CD14-positive monocyte (primary cell): ENCODE data around the gene GAREM1. TPM values are rescaled to one million over a fixed set of nuclear protein-coding genes. Genes with fewer than 3 reads are reported as not detected.

Experiments
- DNase-seq, 3 donors: peaks; one replicate each; pipeline ENCODE4 v3.0.0-alpha.2; 2011 to 2022
- H2AFZ ChIP-seq: 2 replicates; pipeline ENCODE4 v1.6.0; 2012; ENCODE audit warnings: mild to moderate bottlenecking, low read depth, low read length, inconsistent platforms; ENCODE audit not compliant: insufficient read depth, poor library complexity, severe bottlenecking
- H3K27ac ChIP-seq, 2 donors: 1 replicate in 1 of 2; 2 replicates in 1 of 2; pipeline ENCODE4 v1.5.1; 2012 to 2013; ENCODE audit warnings: low read length in 2 of 2, control low read depth in 1 of 2, inconsistent platforms in 1 of 2, low read depth in 1 of 2, mild to moderate bottlenecking in 1 of 2
- H3K27me3 ChIP-seq, 2 donors: one replicate each; pipeline versions ENCODE4 v1.6.0 to v1.6.1; 2011 to 2013; ENCODE audit warnings: low read length in 2 of 2; ENCODE audit not compliant: control insufficient read depth in 2 of 2, insufficient read depth in 2 of 2
- H3K36me3 ChIP-seq, 2 donors: replicated peaks in 1 of 2; 1 replicate in 1 of 2; 2 replicates in 1 of 2; pipeline versions ENCODE4 v1.5.1 to v1.6.1; 2012 to 2013; ENCODE audit warnings: low read length in 2 of 2, control low read depth in 1 of 2, inconsistent platforms in 1 of 2, mild to moderate bottlenecking in 1 of 2; ENCODE audit not compliant: insufficient read depth in 2 of 2, control insufficient read depth in 1 of 2
- H3K4me1 ChIP-seq, 2 donors: 1 replicate in 1 of 2; 2 replicates in 1 of 2; pipeline versions ENCODE4 v1.5.1 to v1.6.1; 2012 to 2013; ENCODE audit warnings: low read length in 2 of 2, control low read depth in 1 of 2, inconsistent platforms in 1 of 2, mild to moderate bottlenecking in 1 of 2, moderate library complexity in 1 of 2; ENCODE audit not compliant: insufficient read depth in 2 of 2, control insufficient read depth in 1 of 2
- H3K4me2 ChIP-seq: replicated peaks from 2 replicates; pipeline ENCODE3; 2012; ENCODE audit warnings: low read length, moderate library complexity, mild to moderate bottlenecking; ENCODE audit not compliant: poor library complexity, severe bottlenecking; ENCODE audit errors: extremely low read depth
- H3K4me3 ChIP-seq, 3 experiments: fragments of 200-600 bp in 1 of 3; sonication (generic) in 1 of 3; replicated peaks in 1 of 3; 1 replicate in 2 of 3; 2 replicates in 1 of 3; pipeline ENCODE4 v1.5.1; 2011 to 2013; ENCODE audit warnings: low read length in 3 of 3, mild to moderate bottlenecking in 3 of 3, control low read depth in 2 of 3, low read depth in 2 of 3, inconsistent platforms in 1 of 3, moderate library complexity in 1 of 3
- H3K79me2 ChIP-seq: 2 replicates; pipeline ENCODE4 v1.6.0; 2012; ENCODE audit warnings: mild to moderate bottlenecking, control low read depth, inconsistent platforms, low read length, moderate library complexity; ENCODE audit not compliant: insufficient read depth
- H3K9ac ChIP-seq: 2 replicates; pipeline ENCODE4 v1.6.0; 2017; ENCODE audit warnings: low read length, mild to moderate bottlenecking; ENCODE audit not compliant: insufficient read depth, poor library complexity, severe bottlenecking
- H3K9me3 ChIP-seq, 2 donors: replicated peaks in 1 of 2; 1 replicate in 1 of 2; 2 replicates in 1 of 2; pipeline versions ENCODE4 v1.5.1 to v1.6.1; 2012 to 2013; ENCODE audit warnings: low read length in 2 of 2, control low read depth in 1 of 2; ENCODE audit not compliant: control insufficient read depth in 1 of 2, insufficient read depth in 1 of 2
- H4K20me1 ChIP-seq: 2 replicates; pipeline ENCODE4 v1.6.0; 2012; ENCODE audit warnings: mild to moderate bottlenecking, low read length, control low read depth, moderate library complexity; ENCODE audit not compliant: insufficient read depth
- H3K27ac Mint-ChIP-seq, 7 donors: one replicate each; pipeline ENCODE4 v1.8.0; 2020; ENCODE audit warnings: mild to moderate bottlenecking in 7 of 7, mixed read lengths in 7 of 7, moderate library complexity in 6 of 7, inconsistent platforms in 2 of 7
- H3K27me3 Mint-ChIP-seq, 3 donors: one replicate each; pipeline ENCODE4 v1.8.0; 2021 to 2022; ENCODE audit warnings: low read depth in 3 of 3, mild to moderate bottlenecking in 3 of 3, mixed read lengths in 3 of 3, moderate library complexity in 3 of 3, inconsistent platforms in 1 of 3
- H3K36me3 Mint-ChIP-seq, 2 donors: one replicate each; pipeline ENCODE4 v1.8.0; 2020; ENCODE audit warnings: mixed read lengths in 2 of 2, inconsistent platforms in 1 of 2, mild to moderate bottlenecking in 1 of 2
- H3K4me1 Mint-ChIP-seq: one replicate; pipeline ENCODE4 v1.8.0; 2020; ENCODE audit warnings: mild to moderate bottlenecking, mixed read lengths
- H3K4me3 Mint-ChIP-seq, 2 donors: one replicate each; pipeline ENCODE4 v1.8.0; 2020; ENCODE audit warnings: mild to moderate bottlenecking in 2 of 2, mixed read lengths in 2 of 2, moderate library complexity in 1 of 2
- H3K9me3 Mint-ChIP-seq, 7 donors: one replicate each; pipeline ENCODE4 v1.8.0; 2020 to 2022; ENCODE audit warnings: mixed read lengths in 7 of 7, mild to moderate bottlenecking in 6 of 7, moderate library complexity in 6 of 7, inconsistent platforms in 2 of 7
- WGBS: methylation state at CpG from one replicate; pipeline ENCODE4 v1.1.5; 2013; ENCODE audit warnings: missing lambda C conversion rate; ENCODE audit not compliant: insufficient coverage; 5-methylcytosine and 5-hydroxymethylcytosine counted together
- intact Hi-C, 2 donors: fragments of 100-400 bp; cut with micrococcal nuclease; formaldehyde crosslinking; loops; one replicate each; pipeline versions ENCODE4 v1.15.0 to v1.15.1; 2023
- polyA plus RNA-seq, 3 donors: library from polyadenylated mRNA; depleted of rRNA in 1 of 3; unstranded in 2 of 3; stranded (reverse) in 1 of 3; fragments of 300-500 nt in 2 of 3; fragments of >200 nt in 1 of 3; fragmentation: Illumina TruSeq in 2 of 3; gene quantifications; 1 replicate in 2 of 3; 2 replicates in 1 of 3; pipeline ENCODE4 v1.2.3, GENCODE V29; 2012 to 2021
- TF ChIP-seq, protein P1 (sequence below): fragments of 200-600 bp; IDR thresholded peaks from one replicate; pipeline ENCODE4 v1.8.0; 2022; ENCODE audit warnings: antibody characterized with exemption, mild to moderate bottlenecking

The GAREM1 gene
- polyA plus RNA-seq, 3 donors: 0.24 TPM; not detected in 2

DNA sequence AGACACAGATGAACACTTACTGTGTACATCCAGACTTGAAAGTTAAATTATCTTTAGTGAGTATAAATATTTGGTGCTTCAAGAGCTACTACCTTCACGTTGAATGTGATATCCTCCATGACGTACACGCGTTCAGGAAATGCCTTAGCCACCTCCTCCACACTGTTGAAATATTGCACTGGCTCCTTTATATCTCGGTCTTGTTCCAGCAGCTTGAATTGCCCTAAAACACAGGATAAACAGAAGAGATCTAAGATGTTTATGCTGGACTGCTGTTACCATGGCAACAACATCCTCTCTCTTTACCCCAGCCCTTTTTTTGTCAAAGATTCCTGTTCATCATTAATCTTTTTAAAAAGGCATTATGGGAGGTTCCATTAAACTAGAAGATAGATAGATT lies 160.6 kb downstream of the GAREM1 start:
- Histone ChIP-seq H3K4me2 (no peak overlapping the region), H3K79me2 (no peaks in the 10 kb centered on the region), H3K27me3 (no peaks in the 10 kb centered on the region), H3K9me3 (no peaks in the 10 kb centered on the region), H3K36me3 (no peaks in the 10 kb centered on the region), H3K4me1 (no peaks in the 10 kb centered on the region), H4K20me1 (no peaks in the 10 kb centered on the region), H3K4me3 (no peak overlapping the region), H3K9ac (no peak overlapping the region), H2AFZ (no peak overlapping the region), H3K27ac (no peak overlapping the region)
- WGBS: 73% methylated on average over 3 of the region's 5 CpGs
- peaks cover 0 to 3% (median 3%) of the 10 kb centered on the region in 3 donors for H3K27me3 Mint-ChIP-seq
- intact Hi-C loops: loop anchor here in 1 of 2 donors (2.0 kb wide), 1 partner anchor 21 kb away; no protein-coding TSS in a partner anchor
- TF ChIP-seq, protein P1, sequence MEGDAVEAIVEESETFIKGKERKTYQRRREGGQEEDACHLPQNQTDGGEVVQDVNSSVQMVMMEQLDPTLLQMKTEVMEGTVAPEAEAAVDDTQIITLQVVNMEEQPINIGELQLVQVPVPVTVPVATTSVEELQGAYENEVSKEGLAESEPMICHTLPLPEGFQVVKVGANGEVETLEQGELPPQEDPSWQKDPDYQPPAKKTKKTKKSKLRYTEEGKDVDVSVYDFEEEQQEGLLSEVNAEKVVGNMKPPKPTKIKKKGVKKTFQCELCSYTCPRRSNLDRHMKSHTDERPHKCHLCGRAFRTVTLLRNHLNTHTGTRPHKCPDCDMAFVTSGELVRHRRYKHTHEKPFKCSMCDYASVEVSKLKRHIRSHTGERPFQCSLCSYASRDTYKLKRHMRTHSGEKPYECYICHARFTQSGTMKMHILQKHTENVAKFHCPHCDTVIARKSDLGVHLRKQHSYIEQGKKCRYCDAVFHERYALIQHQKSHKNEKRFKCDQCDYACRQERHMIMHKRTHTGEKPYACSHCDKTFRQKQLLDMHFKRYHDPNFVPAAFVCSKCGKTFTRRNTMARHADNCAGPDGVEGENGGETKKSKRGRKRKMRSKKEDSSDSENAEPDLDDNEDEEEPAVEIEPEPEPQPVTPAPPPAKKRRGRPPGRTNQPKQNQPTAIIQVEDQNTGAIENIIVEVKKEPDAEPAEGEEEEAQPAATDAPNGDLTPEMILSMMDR: no peak
- no peak overlapping the region for H3K4me3 Mint-ChIP-seq
- H3K36me3 Mint-ChIP-seq: no peaks in the 10 kb centered on the region
- H3K9me3 Mint-ChIP-seq: no peaks in the 10 kb centered on the region
- DNase-seq: no peak
- H3K27ac Mint-ChIP-seq: no peak overlapping the region
- no peaks in the 10 kb centered on the region for H3K4me1 Mint-ChIP-seq

DNA sequence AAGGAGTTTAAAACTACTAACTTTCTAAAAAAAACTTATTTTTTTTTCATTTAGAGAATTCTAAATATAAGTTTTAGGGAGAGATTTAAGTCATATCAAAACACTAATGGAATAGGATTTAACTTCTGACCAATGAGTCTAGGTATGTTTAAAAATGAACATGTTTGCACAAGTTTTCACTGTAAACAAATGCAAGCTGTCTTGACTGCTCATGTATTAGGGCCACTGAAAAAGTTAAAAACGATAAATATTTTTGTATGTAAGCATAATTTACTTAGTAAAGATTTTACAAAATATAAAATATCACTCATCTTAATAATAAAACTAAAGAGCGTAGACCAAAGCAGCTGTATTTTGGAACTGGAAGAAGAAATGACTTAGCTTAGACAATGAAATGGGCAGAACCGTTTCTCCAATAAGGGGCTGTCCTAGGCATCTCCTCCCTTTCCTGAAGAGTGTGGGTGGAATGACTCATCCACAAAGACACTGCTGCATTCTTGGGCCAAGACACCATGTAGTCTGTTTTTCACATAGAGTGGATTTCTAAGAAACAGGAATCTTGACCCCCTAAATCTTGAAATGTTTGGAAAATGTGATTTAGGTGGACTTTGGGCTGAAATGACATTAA lies 162.1 kb downstream of the GAREM1 start:
- intact Hi-C loops: no loop called here
- Histone ChIP-seq H3K4me1 (no peaks in the 10 kb centered on the region), H3K9me3 (no peaks in the 10 kb centered on the region), H3K79me2 (no peaks in the 10 kb centered on the region), H3K4me2 (no peak overlapping the region), H2AFZ (no peak overlapping the region), H3K4me3 (no peak overlapping the region), H3K9ac (no peak overlapping the region), H3K36me3 (no peaks in the 10 kb centered on the region), H4K20me1 (no peaks in the 10 kb centered on the region), H3K27ac (no peak overlapping the region), H3K27me3 (no peaks in the 10 kb centered on the region)
- TF ChIP-seq, protein P1: no peak
- no peaks in the 10 kb centered on the region for H3K36me3 Mint-ChIP-seq
- no peak overlapping the region for H3K27ac Mint-ChIP-seq
- H3K4me1 Mint-ChIP-seq: no peaks in the 10 kb centered on the region
- DNase-seq: no peak
- WGBS: no CpG with 5 or more reads among the region's 3 CpGs
- peaks cover 2 to 3% (median 3%) of the 10 kb centered on the region in 3 donors for H3K27me3 Mint-ChIP-seq
- no peak overlapping the region for H3K4me3 Mint-ChIP-seq
- no peaks in the 10 kb centered on the region for H3K9me3 Mint-ChIP-seq
